Neural cell (in vitro differentiated cells): ENCODE measurements around the gene MALSU1. TPM values are rescaled to one million over a fixed set of nuclear protein-coding genes. Genes with fewer than 3 reads are reported as not detected.

Experiments used
- H2AFZ ChIP-seq: fragments of 200-600, 300-800 bp; sonication (generic), shearing (Covaris generic); 2 replicates; pipeline ENCODE4 v1.6.0; 2014; ENCODE audit warnings: low read depth, mild to moderate bottlenecking, antibody characterized with exemption, low read length, moderate library complexity
- H3F3A ChIP-seq: fragments of 200-600 bp; shearing (Covaris generic); 2 replicates; pipeline ENCODE4 v1.6.1; 2016; ENCODE audit warnings: mild to moderate bottlenecking, moderate library complexity, mixed read lengths, antibody characterized with exemption, low read length; ENCODE audit not compliant: insufficient read depth, poor library complexity, severe bottlenecking
- H3K27ac ChIP-seq: fragments of 200-600, 300-800 bp; sonication (generic), shearing (Covaris generic); 2 replicates; pipeline ENCODE4 v1.5.1; 2014; ENCODE audit warnings: mild to moderate bottlenecking, low read length, moderate library complexity
- H3K27me3 ChIP-seq: fragments of 300-800, 200-600 bp; sonication (generic), shearing (Covaris generic); 2 replicates; pipeline ENCODE4 v1.6.0; 2014; ENCODE audit warnings: mild to moderate bottlenecking, low read depth, low read length, moderate library complexity; ENCODE audit not compliant: insufficient read depth
- H3K36me3 ChIP-seq: fragments of 300-800, 200-600 bp; sonication (generic), shearing (Covaris generic); 2 replicates; pipeline ENCODE4 v1.5.1; 2014; ENCODE audit warnings: mild to moderate bottlenecking, antibody characterized with exemption, low read length, moderate library complexity; ENCODE audit not compliant: insufficient read depth
- H3K4me2 ChIP-seq: fragments of 300-800, 200-600 bp; sonication (generic), shearing (Covaris generic); 2 replicates; pipeline ENCODE4 v1.6.0; 2014; ENCODE audit warnings: mild to moderate bottlenecking, low read length
- H3K4me3 ChIP-seq: fragments of 300-800, 200-600 bp; sonication (generic), shearing (Covaris generic); 2 replicates; pipeline ENCODE4 v1.5.1; 2014; ENCODE audit warnings: mild to moderate bottlenecking, low read length, moderate library complexity
- H3K79me2 ChIP-seq: fragments of 200-600 bp; shearing (Covaris generic); replicated peaks from 2 replicates; pipeline ENCODE4 v1.6.0; 2014; ENCODE audit warnings: mild to moderate bottlenecking, low read length, moderate library complexity; ENCODE audit not compliant: insufficient read depth
- H3K9ac ChIP-seq: fragments of 300-800, 200-600 bp; sonication (generic), shearing (Covaris generic); 2 replicates; pipeline ENCODE4 v1.6.1; 2016; ENCODE audit warnings: mild to moderate bottlenecking, low read length, mixed read lengths
- H3K9me2 ChIP-seq: fragments of 200-600 bp; shearing (Covaris generic); 2 replicates; pipeline ENCODE4 v1.6.1; 2016; ENCODE audit warnings: mild to moderate bottlenecking, low read length, mixed read lengths; ENCODE audit not compliant: insufficient read depth
- H3K9me3 ChIP-seq: fragments of 200-600, 300-800 bp; sonication (generic), shearing (Covaris generic); 2 replicates; pipeline ENCODE4 v1.6.1; 2016; ENCODE audit warnings: mild to moderate bottlenecking, mixed run types, low read length, moderate library complexity, mixed read lengths
- H4K20me1 ChIP-seq: fragments of 200-600 bp; shearing (Covaris generic); 2 replicates; pipeline ENCODE4 v1.6.1; 2016; ENCODE audit warnings: mild to moderate bottlenecking, mixed run types; ENCODE audit not compliant: insufficient read depth
- CTCF ChIP-seq: fragments of 450-650 bp; IDR thresholded peaks from 2 replicates; pipeline ENCODE4 v1.5.1; 2014; ENCODE audit warnings: antibody characterized with exemption, mild to moderate bottlenecking, moderate library complexity; ENCODE audit not compliant: poor library complexity, severe bottlenecking
- EP300 ChIP-seq: fragments of 450-650 bp; conservative IDR thresholded peaks from 2 replicates; pipeline ENCODE4 v1.6.1; 2014; ENCODE audit warnings: antibody characterized with exemption, mild to moderate bottlenecking, moderate library complexity; ENCODE audit not compliant: poor library complexity, severe bottlenecking
- EZH2 ChIP-seq: fragments of 200-600, 300-800 bp; shearing (Covaris generic), sonication (generic); IDR thresholded peaks from 2 replicates; pipeline ENCODE4 v1.6.1; 2014; ENCODE audit warnings: antibody characterized with exemption, low read length, borderline replicate concordance, mild to moderate bottlenecking; ENCODE audit not compliant: insufficient read depth, poor library complexity, severe bottlenecking
- MXI1 ChIP-seq: fragments of 450-650 bp; conservative IDR thresholded peaks from 2 replicates; pipeline ENCODE4 v1.6.1; 2014; ENCODE audit warnings: antibody characterized with exemption, mild to moderate bottlenecking; ENCODE audit not compliant: poor library complexity, severe bottlenecking
- POLR2AphosphoS5 ChIP-seq: IDR thresholded peaks from 2 replicates; pipeline ENCODE4 v1.6.1; 2012
- RAD21 ChIP-seq: fragments of 450-650 bp; conservative IDR thresholded peaks from 2 replicates; pipeline ENCODE4 v1.6.1; 2014; ENCODE audit warnings: antibody characterized with exemption, mild to moderate bottlenecking, moderate library complexity
- REST ChIP-seq: IDR thresholded peaks from 2 replicates; pipeline ENCODE4 v1.6.1; 2012; ENCODE audit warnings: borderline replicate concordance
- SMC3 ChIP-seq: fragments of 450-650 bp; conservative IDR thresholded peaks from 2 replicates; pipeline ENCODE4 v1.6.1; 2014; ENCODE audit warnings: antibody characterized with exemption, mild to moderate bottlenecking, moderate library complexity; ENCODE audit not compliant: poor library complexity
- TAF1 ChIP-seq: IDR thresholded peaks from 2 replicates; pipeline ENCODE4 v1.6.1; 2012; ENCODE audit warnings: low read depth
- polyA plus RNA-seq: library from polyadenylated mRNA; depleted of rRNA; stranded (reverse); fragments of >200 nt; gene quantifications from 2 replicates; pipeline ENCODE4 v1.2.3, GENCODE V29; 2014

The MALSU1 gene
- polyA plus RNA-seq, 1 donor from 2014 or later: 77.8 TPM

DNA sequence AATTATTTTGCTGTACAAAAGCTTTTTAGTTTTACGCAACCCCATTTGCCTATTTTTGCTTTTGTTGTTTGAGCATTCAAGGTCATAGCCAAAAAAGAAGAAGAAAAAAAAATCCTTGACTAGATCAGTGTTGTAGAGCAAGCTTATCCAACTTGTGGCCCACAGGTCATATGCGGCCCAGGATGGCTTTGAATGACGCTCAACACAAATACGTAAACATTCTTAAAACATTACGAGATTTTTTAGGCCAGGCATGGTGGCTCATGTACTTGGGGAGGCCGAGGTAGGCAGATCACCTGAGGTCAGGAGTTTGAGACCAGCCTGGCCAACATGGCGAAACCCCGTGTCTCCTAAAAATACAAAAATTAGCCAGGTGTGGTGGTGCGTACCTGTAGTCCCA is 8.1 kb upstream of the MALSU1 start:
- Histone ChIP-seq H4K20me1 (no peaks in the 10 kb centered on the region), H3K4me3 (no peak overlapping the region), H3K27me3 (no peaks in the 10 kb centered on the region), H3K4me2 (no peak overlapping the region), H2AFZ (no peak overlapping the region), H3K9ac (no peak overlapping the region), H3K9me3 (no peaks in the 10 kb centered on the region), H3F3A (no peaks in the 10 kb centered on the region), H3K27ac (no peak overlapping the region), H3K36me3 (no peaks in the 10 kb centered on the region), H3K9me2 (no peaks in the 10 kb centered on the region), H3K79me2 (no peaks in the 10 kb centered on the region)
- no peak for TF ChIP-seq MXI1
- no peak for TF ChIP-seq REST
- TF ChIP-seq POLR2AphosphoS5: no peak
- TF ChIP-seq SMC3: no peak
- TF ChIP-seq CTCF: no peak
- TF ChIP-seq EZH2: no peak
- TF ChIP-seq TAF1: no peak
- TF ChIP-seq EP300: no peak
- no peak for TF ChIP-seq RAD21

- H3K79me2 ChIP-seq: no peaks in the 10 kb centered on the region
- TF ChIP-seq REST (no peak), CTCF (no peak), RAD21 (no peak), MXI1 (no peak), SMC3 (no peak), POLR2AphosphoS5 (no peak)
- no peaks in the 10 kb centered on the region for H4K20me1 ChIP-seq
- H3K27me3 ChIP-seq: no peaks in the 10 kb centered on the region
- no peaks in the 10 kb centered on the region for H3F3A ChIP-seq
- H2AFZ ChIP-seq: no peak overlapping the region
- no peak overlapping the region for H3K4me2 ChIP-seq
- H3K36me3 ChIP-seq: no peaks in the 10 kb centered on the region
- H3K4me3 ChIP-seq: no peak overlapping the region
- H3K9me2 ChIP-seq: no peaks in the 10 kb centered on the region
- no peak overlapping the region for H3K27ac ChIP-seq
- no peaks in the 10 kb centered on the region for H3K9me3 ChIP-seq
- no peak overlapping the region for H3K9ac ChIP-seq
Measured at GRCh38 chr7:23291957-23292560, 7.1 kb upstream of the MALSU1 start.
